ENCODE measurements around the gene ZBTB16.

ZBTB16 gene

GRCh38 chr11:114152785-114153184, 93.3 kb downstream of the ZBTB16 start:
- DNase-seq (ENCODE audit: low spot score), result no peak

- DNase-seq (ENCODE audit: low spot score), result no peak
Observed at GRCh38 chr11:114153224-114153623, 93.7 kb downstream of the ZBTB16 start.

- no peak for DNase-seq (ENCODE audit: low spot score)
Observed at GRCh38 chr11:114154271-114155047, 94.9 kb downstream of the ZBTB16 start.

GRCh38 chr11:114155116-114155515, 95.6 kb downstream of the ZBTB16 start:
- no peak for DNase-seq (ENCODE audit: low spot score)

GRCh38 chr11:114156131-114156581, 96.6 kb downstream of the ZBTB16 start:
- DNase-seq (ENCODE audit: low spot score), result no peak

- DNase-seq (ENCODE audit: low spot score), result no peak
Observed at GRCh38 chr11:114156782-114157181, 97.3 kb downstream of the ZBTB16 start.

- no peak for DNase-seq (ENCODE audit: low spot score)
Observed at GRCh38 chr11:114157476-114158050, 98.1 kb downstream of the ZBTB16 start.

- no peak for DNase-seq (ENCODE audit: low spot score)
Observed at GRCh38 chr11:114158421-114158820, 98.9 kb downstream of the ZBTB16 start.

GRCh38 chr11:114158886-114159285, 99.4 kb downstream of the ZBTB16 start:
- no peak for DNase-seq (ENCODE audit: low spot score)

- DNase-seq (ENCODE audit: low spot score), result peak; percentile 53
Observed at GRCh38 chr11:114159320-114159719, 99.8 kb downstream of the ZBTB16 start.

- DNase-seq (ENCODE audit: low spot score), result peak; percentile 97
Observed at GRCh38 chr11:114159802-114160632, 100.5 kb downstream of the ZBTB16 start.

GRCh38 chr11:114160894-114161293, 101.4 kb downstream of the ZBTB16 start:
- DNase-seq (ENCODE audit: low spot score), result no peak

- no peak for DNase-seq (ENCODE audit: low spot score)
Observed at GRCh38 chr11:114161486-114162250, 102.2 kb downstream of the ZBTB16 start.

GRCh38 chr11:114162719-114163123, 103.2 kb downstream of the ZBTB16 start:
- DNase-seq (ENCODE audit: low spot score), result no peak

GRCh38 chr11:114163229-114163631, 103.7 kb downstream of the ZBTB16 start:
- no peak for DNase-seq (ENCODE audit: low spot score)

GRCh38 chr11:114163830-114164401, 104.4 kb downstream of the ZBTB16 start:
- no peak for DNase-seq (ENCODE audit: low spot score)

GRCh38 chr11:114164546-114164945, 105.0 kb downstream of the ZBTB16 start:
- DNase-seq (ENCODE audit: low spot score), result no peak

- no peak for DNase-seq (ENCODE audit: low spot score)
Observed at GRCh38 chr11:114165326-114166230, 106.1 kb downstream of the ZBTB16 start.

GRCh38 chr11:114166362-114166761, 106.9 kb downstream of the ZBTB16 start:
- no peak for DNase-seq (ENCODE audit: low spot score)

- peak; percentile 70 for DNase-seq (ENCODE audit: low spot score)
Observed at GRCh38 chr11:114166897-114167323, 107.4 kb downstream of the ZBTB16 start.
